ENCODE measurements around the gene CLASRP.

Gene CLASRP

DNA sequence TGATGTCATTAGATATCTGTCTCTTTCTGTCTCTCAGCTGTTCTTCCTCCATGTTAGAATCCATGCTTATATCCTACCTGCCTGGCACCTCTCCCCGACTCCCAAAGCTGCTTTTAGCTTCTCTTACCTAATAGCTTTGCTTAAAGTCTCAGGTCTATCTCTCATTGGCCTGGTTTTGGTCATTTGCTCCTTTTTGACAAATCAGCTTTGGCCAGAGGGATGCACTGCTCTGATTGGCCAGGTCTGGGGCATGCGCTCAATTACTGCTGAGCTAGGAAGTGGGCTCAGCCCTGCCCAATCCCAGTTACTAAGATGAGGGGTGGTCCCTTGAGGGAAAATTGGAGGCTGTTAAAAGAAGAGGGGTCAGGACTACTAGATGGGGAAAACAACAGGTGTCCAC lies 11.5 kb upstream of the CLASRP start:
- Histone ChIP-seq H3K4me1 (ENCODE audit: control insufficient read depth, insufficient read depth, low read length) (no peaks in the 10 kb centered on the region), H3K36me3 (ENCODE audit: control insufficient read depth, insufficient read depth, low read length) (no peaks in the 10 kb centered on the region), H3K9me3 (ENCODE audit: control insufficient read depth, low read length) (no peaks in the 10 kb centered on the region), H3K4me3 (ENCODE audit: low read length) (no peak overlapping the region), H3K9ac (ENCODE audit: low read length) (no peak overlapping the region), H3K27me3 (ENCODE audit: control insufficient read depth, insufficient read depth, low read length) (no peaks in the 10 kb centered on the region)

DNA sequence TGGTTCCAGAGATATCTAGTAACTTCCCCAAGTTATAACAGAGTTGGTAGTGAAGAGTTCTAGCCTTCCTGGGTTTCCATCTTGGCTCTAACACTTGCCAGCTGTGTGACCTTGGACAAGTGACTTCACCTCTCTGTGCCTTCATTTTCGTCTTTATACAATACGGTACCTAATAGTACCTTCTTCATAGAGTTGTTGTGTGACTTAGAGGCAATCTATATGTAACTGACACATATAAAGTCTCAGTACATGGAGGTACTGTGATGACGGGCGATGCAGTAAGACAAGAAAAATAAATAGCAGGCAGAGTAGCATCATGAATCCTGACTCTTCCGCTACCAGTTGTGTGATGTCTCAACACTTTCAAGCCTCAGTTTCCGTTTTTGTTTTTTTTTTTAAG lies 8.0 kb upstream of the CLASRP start:
- Histone ChIP-seq H3K36me3 (ENCODE audit: control insufficient read depth, insufficient read depth, low read length) (peaks cover 4% of the 10 kb centered on the region), H3K9me3 (ENCODE audit: control insufficient read depth, low read length) (no peaks in the 10 kb centered on the region), H3K9ac (ENCODE audit: low read length) (no peak overlapping the region), H3K4me3 (ENCODE audit: low read length) (no peak overlapping the region), H3K4me1 (ENCODE audit: control insufficient read depth, insufficient read depth, low read length) (no peaks in the 10 kb centered on the region), H3K27me3 (ENCODE audit: control insufficient read depth, insufficient read depth, low read length) (no peaks in the 10 kb centered on the region)

DNA sequence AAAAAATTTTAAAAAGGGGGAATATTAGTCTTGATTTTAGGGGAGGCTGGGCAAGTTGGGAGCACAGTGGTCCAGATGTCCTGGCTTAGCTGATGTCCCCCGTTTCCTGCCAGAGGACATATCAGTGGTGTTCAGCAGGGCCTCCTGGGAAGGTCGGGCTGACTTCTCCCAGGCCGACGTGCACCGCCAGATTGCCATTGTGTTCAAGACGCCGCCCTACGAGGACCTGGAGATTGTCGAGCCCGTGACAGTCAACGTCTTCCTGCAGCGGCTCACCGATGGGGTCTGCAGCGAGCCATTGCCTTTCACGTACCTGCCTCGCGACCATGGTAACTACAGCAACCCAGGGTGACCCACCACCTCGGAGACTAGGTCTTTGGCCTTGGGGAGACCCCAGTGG lies 6.4 kb upstream of the CLASRP start:
- Histone ChIP-seq H3K4me3 (ENCODE audit: low read length) (no peak overlapping the region), H3K9me3 (ENCODE audit: control insufficient read depth, low read length) (no peaks in the 10 kb centered on the region), H3K36me3 (ENCODE audit: control insufficient read depth, insufficient read depth, low read length) (peaks cover 4% of the 10 kb centered on the region), H3K9ac (ENCODE audit: low read length) (no peak overlapping the region), H3K4me1 (ENCODE audit: control insufficient read depth, insufficient read depth, low read length) (no peaks in the 10 kb centered on the region), H3K27me3 (ENCODE audit: control insufficient read depth, insufficient read depth, low read length) (no peaks in the 10 kb centered on the region)

DNA sequence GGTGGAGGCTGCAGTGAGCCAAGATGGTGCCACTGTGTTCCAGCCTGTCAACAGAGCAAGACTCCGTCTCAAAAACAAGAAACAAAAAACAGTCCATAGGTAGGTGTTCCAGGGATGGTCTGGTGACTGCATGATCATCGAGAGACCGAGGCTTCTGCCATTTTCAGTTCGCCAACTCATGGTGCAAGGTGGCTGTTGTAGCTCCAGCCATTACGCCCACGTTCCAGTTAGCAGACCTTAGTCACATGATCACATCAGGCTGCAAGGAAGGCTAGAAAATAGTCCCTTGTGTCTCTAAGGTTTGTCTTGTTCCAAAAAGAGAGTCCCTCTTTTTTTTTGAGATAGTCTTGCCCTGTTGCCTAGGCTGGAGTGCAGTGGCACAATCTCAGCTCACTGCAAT lies 3.1 kb upstream of the CLASRP start:
- H3K9ac ChIP-seq (ENCODE audit: low read length): no peak overlapping the region
- peaks cover 14% of the 10 kb centered on the region for H3K4me1 ChIP-seq (ENCODE audit: control insufficient read depth, insufficient read depth, low read length)
- peaks cover 12% of the 10 kb centered on the region for H3K36me3 ChIP-seq (ENCODE audit: control insufficient read depth, insufficient read depth, low read length)
- no peaks in the 10 kb centered on the region for H3K9me3 ChIP-seq (ENCODE audit: control insufficient read depth, low read length)
- no peaks in the 10 kb centered on the region for H3K27me3 ChIP-seq (ENCODE audit: control insufficient read depth, insufficient read depth, low read length)
- no peak overlapping the region for H3K4me3 ChIP-seq (ENCODE audit: low read length)

DNA sequence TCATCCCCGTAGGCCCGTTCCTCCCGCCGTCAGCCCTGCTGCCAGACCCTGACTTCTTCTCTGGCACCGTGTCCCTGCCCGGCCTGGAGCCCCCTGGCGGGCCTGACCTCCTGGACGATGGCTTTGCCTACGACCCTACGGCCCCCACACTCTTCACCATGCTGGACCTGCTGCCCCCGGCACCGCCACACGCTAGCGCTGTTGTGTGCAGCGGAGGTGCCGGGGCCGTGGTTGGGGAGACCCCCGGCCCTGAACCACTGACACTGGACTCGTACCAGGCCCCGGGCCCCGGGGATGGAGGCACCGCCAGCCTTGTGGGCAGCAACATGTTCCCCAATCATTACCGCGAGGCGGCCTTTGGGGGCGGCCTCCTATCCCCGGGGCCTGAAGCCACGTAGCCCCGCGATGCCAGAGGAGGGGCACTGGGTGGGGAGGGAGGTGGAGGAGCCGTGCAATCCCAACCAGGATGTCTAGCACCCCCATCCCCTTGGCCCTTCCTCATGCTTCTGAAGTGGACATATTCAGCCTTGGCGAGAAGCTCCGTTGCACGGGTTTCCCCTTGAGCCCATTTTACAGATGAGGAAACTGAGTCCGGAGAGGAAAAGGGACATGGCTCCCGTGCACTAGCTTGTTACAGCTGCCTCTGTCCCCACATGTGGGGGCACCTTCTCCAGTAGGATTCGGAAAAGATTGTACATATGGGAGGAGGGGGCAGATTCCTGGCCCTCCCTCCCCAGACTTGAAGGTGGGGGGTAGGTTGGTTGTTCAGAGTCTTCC lies 1.3 kb upstream of the CLASRP start:
- H3K36me3 ChIP-seq (ENCODE audit: control insufficient read depth, insufficient read depth, low read length): peaks cover 12% of the 10 kb centered on the region
- H3K27me3 ChIP-seq (ENCODE audit: control insufficient read depth, insufficient read depth, low read length): no peaks in the 10 kb centered on the region
- H3K9me3 ChIP-seq (ENCODE audit: control insufficient read depth, low read length): no peaks in the 10 kb centered on the region
- peaks cover 25% of the 10 kb centered on the region for H3K4me1 ChIP-seq (ENCODE audit: control insufficient read depth, insufficient read depth, low read length)
- no peak overlapping the region for H3K9ac ChIP-seq (ENCODE audit: low read length)
- H3K4me3 ChIP-seq (ENCODE audit: low read length): no peak overlapping the region

DNA sequence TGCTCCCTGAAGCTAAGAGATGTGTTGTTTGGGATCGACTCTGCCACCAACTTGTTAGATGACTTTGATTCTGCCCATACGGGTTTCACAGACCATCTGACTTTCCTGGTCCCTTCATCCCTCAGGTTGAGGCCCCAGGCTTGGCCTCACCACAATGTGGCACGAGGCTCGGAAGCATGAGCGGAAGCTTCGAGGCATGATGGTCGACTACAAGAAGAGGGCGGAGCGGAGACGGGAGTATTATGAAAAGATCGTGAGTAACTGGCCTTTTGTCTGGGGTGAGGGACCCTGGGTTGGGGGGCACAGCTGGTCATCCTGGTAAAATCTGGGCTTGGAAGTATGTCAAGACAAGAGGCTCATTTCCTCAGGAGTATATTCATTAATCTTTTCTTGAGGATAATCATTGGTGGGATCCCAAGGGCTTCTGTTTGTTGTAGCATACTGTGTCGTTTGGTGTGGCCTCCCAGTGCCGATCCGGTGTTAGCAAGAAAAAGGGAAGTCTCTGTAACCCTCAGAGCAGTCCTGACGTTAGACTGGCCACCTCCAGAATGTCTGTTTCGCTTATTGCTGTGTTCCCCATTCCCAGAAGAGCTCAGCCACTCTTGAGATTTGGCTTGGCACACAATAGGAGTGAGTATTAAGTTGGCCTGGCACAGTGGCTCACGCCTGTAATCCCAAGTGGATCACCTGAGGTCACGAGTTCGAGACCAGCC lies 1.4 kb downstream of the CLASRP start:
- H3K9me3 ChIP-seq (ENCODE audit: control insufficient read depth, low read length): no peaks in the 10 kb centered on the region
- peak overlapping the region; percentile 74 for H3K4me3 ChIP-seq (ENCODE audit: low read length)
- peaks cover 8% of the 10 kb centered on the region for H3K36me3 ChIP-seq (ENCODE audit: control insufficient read depth, insufficient read depth, low read length)
- peak overlapping the region; percentile 97 for H3K9ac ChIP-seq (ENCODE audit: low read length)
- no peaks in the 10 kb centered on the region for H3K27me3 ChIP-seq (ENCODE audit: control insufficient read depth, insufficient read depth, low read length)
- H3K4me1 ChIP-seq (ENCODE audit: control insufficient read depth, insufficient read depth, low read length): peaks cover 44% of the 10 kb centered on the region

DNA sequence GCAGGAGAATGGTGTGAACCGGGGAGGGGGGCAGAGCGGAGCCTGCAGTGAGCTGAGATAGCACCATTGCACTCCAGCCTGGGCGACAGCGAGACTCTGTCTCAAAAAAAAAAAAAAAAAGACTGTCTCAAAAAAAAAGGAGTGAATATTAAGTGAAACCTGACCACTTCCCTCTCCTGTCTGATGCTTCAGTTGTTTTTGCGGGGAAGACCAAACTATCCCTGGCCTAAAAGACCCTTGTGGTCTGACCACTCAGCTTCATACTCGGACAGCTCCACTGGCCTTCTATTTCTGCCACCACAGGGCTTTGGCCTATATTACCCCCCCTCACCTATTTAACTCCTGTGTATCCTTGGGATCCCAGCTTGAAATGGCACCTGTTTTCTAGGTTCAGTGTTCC lies 2.3 kb downstream of the CLASRP start:
- Histone ChIP-seq H3K4me3 (ENCODE audit: low read length) (no peak overlapping the region), H3K27me3 (ENCODE audit: control insufficient read depth, insufficient read depth, low read length) (no peaks in the 10 kb centered on the region), H3K9me3 (ENCODE audit: control insufficient read depth, low read length) (no peaks in the 10 kb centered on the region), H3K36me3 (ENCODE audit: control insufficient read depth, insufficient read depth, low read length) (peaks cover 8% of the 10 kb centered on the region), H3K4me1 (ENCODE audit: control insufficient read depth, insufficient read depth, low read length) (peaks cover 53% of the 10 kb centered on the region), H3K9ac (ENCODE audit: low read length) (peak overlapping the region; percentile 45)

DNA sequence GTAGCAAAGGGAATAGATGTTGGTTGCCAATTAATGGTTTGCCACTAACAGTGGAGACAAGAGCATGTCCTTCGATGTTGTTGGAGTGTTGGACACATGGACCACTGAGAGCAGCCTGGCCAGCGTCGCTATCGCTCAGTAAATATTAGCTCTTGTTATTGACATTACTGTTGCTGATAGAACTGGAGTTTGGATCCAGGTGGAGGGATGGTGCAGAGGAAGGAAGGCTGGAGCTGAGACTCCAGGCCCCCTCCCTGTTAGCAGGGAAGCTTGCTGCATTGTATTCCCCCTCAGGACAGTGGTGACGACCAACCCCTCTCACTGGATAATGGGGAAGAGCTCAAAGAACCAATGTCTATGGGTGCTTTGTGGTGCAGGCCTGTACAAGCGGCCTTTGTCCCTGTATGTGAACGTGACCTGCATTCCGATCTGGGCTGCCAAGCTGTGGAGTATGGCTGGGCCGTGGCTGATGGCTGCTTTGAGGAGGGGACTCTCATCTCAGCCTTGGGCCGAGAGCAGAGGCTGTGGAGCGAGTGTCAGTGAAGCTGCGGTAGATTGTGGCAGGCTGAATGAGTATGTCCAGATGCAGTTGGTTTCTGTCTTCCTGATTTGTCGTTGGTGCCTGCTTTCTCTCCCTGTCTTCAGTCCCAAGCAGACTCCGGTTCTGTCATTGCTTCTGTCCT lies 7.0 kb downstream of the CLASRP start:
- peaks cover 69% of the 10 kb centered on the region for H3K4me1 ChIP-seq (ENCODE audit: control insufficient read depth, insufficient read depth, low read length)
- peak overlapping the region; percentile 51 for H3K9ac ChIP-seq (ENCODE audit: low read length)
- H3K27me3 ChIP-seq (ENCODE audit: control insufficient read depth, insufficient read depth, low read length): no peaks in the 10 kb centered on the region
- peak overlapping the region; percentile 7 for H3K4me3 ChIP-seq (ENCODE audit: low read length)
- no peaks in the 10 kb centered on the region for H3K9me3 ChIP-seq (ENCODE audit: control insufficient read depth, low read length)
- H3K36me3 ChIP-seq (ENCODE audit: control insufficient read depth, insufficient read depth, low read length): no peaks in the 10 kb centered on the region

DNA sequence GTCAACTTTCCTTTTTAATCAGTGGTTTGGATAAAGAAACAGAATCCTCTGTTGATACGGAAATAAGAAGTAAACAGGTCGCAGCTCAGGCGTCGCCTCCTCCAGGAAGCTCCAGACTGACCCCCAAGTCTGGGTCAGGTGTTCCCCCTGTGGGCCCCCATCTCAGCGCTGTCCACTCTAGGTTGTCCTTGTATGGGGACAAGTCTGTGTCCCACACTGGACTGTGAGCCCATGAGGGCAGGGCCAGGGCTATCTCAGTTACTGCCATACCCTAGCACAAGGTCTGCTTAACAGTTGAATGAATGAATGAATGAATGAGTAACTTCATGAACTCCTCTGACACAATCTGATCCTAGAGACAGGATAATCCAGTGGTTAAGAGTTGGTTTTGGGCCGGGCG lies 7.5 kb downstream of the CLASRP start:
- H3K9ac ChIP-seq (ENCODE audit: low read length): peak overlapping the region; percentile 51
- H3K4me1 ChIP-seq (ENCODE audit: control insufficient read depth, insufficient read depth, low read length): peaks cover 71% of the 10 kb centered on the region
- no peaks in the 10 kb centered on the region for H3K27me3 ChIP-seq (ENCODE audit: control insufficient read depth, insufficient read depth, low read length)
- no peaks in the 10 kb centered on the region for H3K36me3 ChIP-seq (ENCODE audit: control insufficient read depth, insufficient read depth, low read length)
- peak overlapping the region; percentile 7 for H3K4me3 ChIP-seq (ENCODE audit: low read length)
- no peaks in the 10 kb centered on the region for H3K9me3 ChIP-seq (ENCODE audit: control insufficient read depth, low read length)

DNA sequence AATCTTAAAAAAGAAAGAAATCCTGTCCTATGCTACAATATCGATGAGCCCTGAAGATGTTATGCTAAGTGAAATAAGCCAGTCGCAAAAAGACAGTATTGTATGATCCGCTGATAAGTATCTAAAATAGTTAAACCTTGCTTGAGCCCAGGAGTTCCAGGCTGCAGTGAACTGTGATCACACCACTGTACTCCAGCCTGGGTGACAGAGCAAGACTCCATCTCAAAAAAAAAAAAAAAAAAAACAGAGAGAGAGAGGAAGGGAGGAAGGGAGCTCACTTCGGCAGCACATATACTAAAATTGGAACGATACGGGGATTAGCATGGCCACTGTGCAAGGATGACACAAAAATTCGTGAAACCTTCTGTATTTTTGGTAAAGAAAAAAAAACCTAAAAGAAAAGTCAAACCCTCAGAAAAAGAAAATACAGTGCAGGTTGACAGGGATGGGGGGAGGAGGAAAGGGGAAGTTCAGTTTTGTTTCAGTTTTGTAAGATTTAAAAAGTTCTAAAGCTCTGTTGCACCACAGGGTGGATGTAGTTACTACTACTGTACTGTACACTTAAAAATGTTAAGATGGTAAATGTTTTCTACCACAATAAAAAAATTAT lies 8.4 kb downstream of the CLASRP start:
- no peak overlapping the region for H3K9ac ChIP-seq (ENCODE audit: low read length)
- no peaks in the 10 kb centered on the region for H3K36me3 ChIP-seq (ENCODE audit: control insufficient read depth, insufficient read depth, low read length)
- no peak overlapping the region for H3K4me3 ChIP-seq (ENCODE audit: low read length)
- H3K9me3 ChIP-seq (ENCODE audit: control insufficient read depth, low read length): no peaks in the 10 kb centered on the region
- H3K27me3 ChIP-seq (ENCODE audit: control insufficient read depth, insufficient read depth, low read length): no peaks in the 10 kb centered on the region
- H3K4me1 ChIP-seq (ENCODE audit: control insufficient read depth, insufficient read depth, low read length): peaks cover 68% of the 10 kb centered on the region

DNA sequence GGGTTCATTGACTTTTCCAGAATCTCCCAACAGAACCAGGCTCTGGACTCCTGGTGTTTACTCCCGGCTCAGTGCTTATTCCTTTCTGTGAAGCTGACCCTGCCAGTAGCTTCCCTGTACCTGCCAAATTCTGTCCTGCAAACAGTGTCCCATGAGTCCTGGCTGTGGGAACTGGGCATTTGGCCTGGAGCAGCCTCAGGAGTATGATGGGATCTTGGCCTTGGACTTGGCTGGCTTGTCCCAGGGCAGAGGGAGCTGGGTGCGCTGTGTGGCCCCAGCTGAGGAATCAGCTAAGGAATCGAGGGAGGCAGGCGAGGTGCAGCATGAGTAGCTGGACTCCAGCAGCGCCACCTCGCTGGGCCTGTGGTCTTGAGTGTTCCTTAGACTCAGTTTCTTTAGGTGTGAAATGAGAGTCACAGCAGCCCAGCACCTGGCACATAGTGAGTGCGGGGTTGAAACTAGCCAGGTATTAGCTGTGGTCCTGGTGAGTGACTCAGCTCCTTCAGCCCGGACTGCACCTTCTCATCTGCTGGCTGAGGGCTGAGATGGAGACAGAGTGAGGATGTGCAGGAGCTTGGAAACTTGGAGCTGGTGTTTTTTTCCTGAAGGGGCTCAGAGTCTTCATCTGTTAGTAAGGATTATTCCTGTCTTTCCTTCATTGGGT lies 10.4 kb downstream of the CLASRP start:
- no peaks in the 10 kb centered on the region for H3K9me3 ChIP-seq (ENCODE audit: control insufficient read depth, low read length)
- H3K36me3 ChIP-seq (ENCODE audit: control insufficient read depth, insufficient read depth, low read length): peaks cover 4% of the 10 kb centered on the region
- no peak overlapping the region for H3K9ac ChIP-seq (ENCODE audit: low read length)
- no peaks in the 10 kb centered on the region for H3K27me3 ChIP-seq (ENCODE audit: control insufficient read depth, insufficient read depth, low read length)
- H3K4me3 ChIP-seq (ENCODE audit: low read length): no peak overlapping the region
- H3K4me1 ChIP-seq (ENCODE audit: control insufficient read depth, insufficient read depth, low read length): peaks cover 69% of the 10 kb centered on the region
